ENCODE data around the gene ADAP2. TPM values are rescaled to one million over a fixed set of nuclear protein-coding genes. Genes with fewer than 3 reads are reported as not detected.
"Not testable (repeated sequence)": the region's sequence is repeated elsewhere in the genome, so short reads cannot be mapped to it uniquely, and the experiment has no call there.

ADAP2 gene
- total RNA-seq, 8 experiments from 2014 or later: 0.54 to 4.1 (median 0.94) TPM; not detected in 1

DNA sequence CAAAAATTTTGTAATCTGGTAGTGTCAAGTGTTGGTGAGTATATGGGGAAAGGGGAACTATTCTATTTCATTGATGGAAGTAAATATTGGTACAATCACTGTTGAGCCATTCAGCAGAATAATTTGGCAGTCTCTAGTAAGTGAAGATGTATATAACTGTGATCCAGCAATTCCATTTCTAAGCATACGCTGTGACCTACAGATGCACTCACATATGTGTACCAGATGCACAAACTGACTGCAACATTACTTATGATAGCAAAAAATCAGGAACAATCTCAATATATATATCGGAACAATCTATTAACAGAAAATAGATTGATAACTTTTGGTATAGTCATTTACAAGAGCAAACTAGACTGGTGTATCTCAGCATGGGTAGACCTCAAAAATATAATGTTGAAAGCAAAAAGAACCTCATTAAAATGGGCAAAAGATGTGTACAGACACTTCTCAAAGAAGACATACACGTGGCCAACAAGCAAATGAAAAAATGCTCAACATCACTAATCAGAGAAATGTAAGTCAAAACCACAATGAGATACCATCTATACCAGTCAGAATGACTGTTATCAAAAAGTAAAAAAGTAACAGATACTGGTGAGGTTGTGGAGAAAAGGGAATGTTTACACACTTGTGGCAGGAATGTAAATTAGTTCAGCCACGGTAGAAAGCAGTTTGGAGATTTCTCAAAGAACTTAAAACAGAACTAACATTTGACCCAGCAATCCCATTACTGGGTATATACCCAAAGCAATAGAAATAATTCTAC, 20.7 kb downstream of the ADAP2 start:
- 4 to 100% (median 57%) methylated on average over 2 to 4 of the region's 4 CpGs for WGBS, 10 experiments
- in situ Hi-C loops (cut with MboI; ENCODE audit: low pct_unique_long_range_greater_than_20kb in 2 of 9, low sequenced_read_pairs in 9 of 9, unreplicated experiment in 9 of 9): no loop called here
- ATAC-seq (replicated peaks in 6 of 8): peak in 1 of 8 experiments; percentile 63
- no peak overlapping the region for H3K4me3 ChIP-seq
- H3K27ac ChIP-seq: no peak overlapping the region
- no peaks in the 10 kb centered on the region for H3K4me1 ChIP-seq (replicated peaks in 1 of 2)

DNA sequence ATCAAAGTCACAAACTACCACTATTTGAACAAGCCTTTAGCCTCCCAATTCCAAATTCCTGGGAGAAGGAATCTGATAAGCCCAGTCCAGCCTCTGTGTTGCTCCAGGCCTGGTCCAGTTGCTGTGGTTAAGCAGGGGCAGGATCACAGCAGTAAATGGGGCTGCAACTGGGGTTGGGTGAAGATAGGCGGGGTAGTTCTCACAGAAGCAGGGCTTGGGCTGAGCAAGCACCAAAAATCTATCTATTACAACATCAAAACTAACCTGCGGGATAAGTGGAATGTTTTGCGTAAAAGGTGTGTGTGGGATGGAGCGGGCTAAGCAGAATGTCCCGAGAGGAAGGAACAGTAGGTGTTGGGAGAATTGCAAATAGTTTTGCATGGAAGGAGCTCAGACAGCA, 26.1 kb downstream of the ADAP2 start:
- in situ Hi-C loops (cut with MboI; ENCODE audit: low pct_unique_long_range_greater_than_20kb in 2 of 9, low sequenced_read_pairs in 9 of 9, unreplicated experiment in 9 of 9): no loop called here
- Histone ChIP-seq H3K4me1 (replicated peaks in 1 of 2) (no peaks in the 10 kb centered on the region), H3K27ac (no peak overlapping the region), H3K4me3 (no peak overlapping the region)
- no peak for ATAC-seq (replicated peaks in 6 of 8)
- WGBS, 10 experiments: 86 to 100% (median 100%) methylated on average over 1 to 4 of the region's 5 CpGs; no CpG with 5 or more reads in 5 of the 10 experiments

DNA sequence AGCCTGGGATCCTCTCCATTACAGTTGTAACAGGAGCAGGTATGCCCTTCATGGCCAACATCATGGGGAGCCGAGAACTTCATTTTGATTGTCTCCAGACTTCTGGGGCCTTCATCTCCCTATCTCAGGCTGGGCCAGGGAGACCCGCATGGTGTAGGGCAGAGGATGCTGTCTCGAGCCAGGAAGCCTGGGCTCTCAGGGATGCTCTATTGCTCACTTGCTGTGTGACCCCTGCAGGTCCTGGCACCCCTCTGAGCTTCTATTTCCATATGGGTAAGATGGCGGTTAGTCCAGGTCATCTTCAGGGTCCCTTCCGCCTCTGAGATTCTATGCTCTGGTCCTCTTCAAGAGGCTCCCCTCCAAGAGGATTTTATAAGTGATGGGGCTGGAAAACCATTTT, 28.4 kb downstream of the ADAP2 start:
- no peak overlapping the region for H3K27ac ChIP-seq
- 40 to 100% (median 100%) methylated on average over 1 to 2 of the region's 5 CpGs; no CpG with 5 or more reads in 5 of the 10 experiments for WGBS, 10 experiments
- no peak overlapping the region for H3K4me3 ChIP-seq
- in situ Hi-C loops (cut with MboI; ENCODE audit: low pct_unique_long_range_greater_than_20kb in 2 of 9, low sequenced_read_pairs in 9 of 9, unreplicated experiment in 9 of 9): no loop called here
- H3K4me1 ChIP-seq (replicated peaks in 1 of 2): no peaks in the 10 kb centered on the region
- no peak for ATAC-seq (replicated peaks in 6 of 8)

DNA sequence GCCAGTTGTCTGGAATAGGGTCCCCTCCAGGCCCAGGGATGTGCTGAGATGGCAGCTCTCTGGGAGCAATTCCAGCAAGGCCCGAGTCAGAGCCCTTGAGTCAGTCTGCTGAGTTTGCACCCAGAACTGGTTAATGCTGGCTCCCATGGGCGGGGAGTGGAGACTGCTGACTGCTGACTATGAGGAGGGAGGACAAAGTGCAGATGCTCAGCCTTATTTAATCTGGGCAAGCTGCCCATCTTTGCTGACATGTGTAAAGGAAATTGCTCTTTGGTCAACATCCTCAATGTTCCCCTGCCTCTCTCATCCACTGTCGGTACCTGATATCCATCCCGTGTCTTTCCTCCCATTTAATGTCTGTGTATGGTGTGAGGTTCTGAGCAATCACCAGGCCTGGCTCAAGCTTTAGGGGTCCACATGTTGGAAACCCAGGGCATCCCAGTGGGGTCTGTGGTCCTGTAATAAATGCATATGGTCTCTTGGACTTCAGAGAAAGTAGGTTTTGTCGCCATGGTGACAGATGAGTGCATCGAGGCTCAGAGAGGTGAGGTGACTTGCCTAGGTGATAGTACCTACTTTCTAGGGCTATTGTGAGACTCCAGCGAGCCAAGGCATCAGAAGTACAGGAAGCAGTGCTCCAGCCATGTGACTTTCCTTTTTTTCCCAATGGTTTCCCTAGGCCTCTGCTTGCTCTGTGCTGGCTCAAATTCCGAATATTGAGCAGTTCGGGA, 29.1 kb downstream of the ADAP2 start:
- Histone ChIP-seq H3K4me3 (no peak overlapping the region), H3K27ac (no peak overlapping the region), H3K4me1 (replicated peaks in 1 of 2) (no peaks in the 10 kb centered on the region)
- peak in 5 of 8 experiments; percentile 33 to 100 (median 65) for ATAC-seq (replicated peaks in 6 of 8)
- WGBS, 10 experiments: 33 to 100% (median 86%) methylated on average over 2 to 7 of the region's 9 CpGs
- in situ Hi-C loops (cut with MboI; ENCODE audit: low pct_unique_long_range_greater_than_20kb in 2 of 9, low sequenced_read_pairs in 9 of 9, unreplicated experiment in 9 of 9): no loop called here

DNA sequence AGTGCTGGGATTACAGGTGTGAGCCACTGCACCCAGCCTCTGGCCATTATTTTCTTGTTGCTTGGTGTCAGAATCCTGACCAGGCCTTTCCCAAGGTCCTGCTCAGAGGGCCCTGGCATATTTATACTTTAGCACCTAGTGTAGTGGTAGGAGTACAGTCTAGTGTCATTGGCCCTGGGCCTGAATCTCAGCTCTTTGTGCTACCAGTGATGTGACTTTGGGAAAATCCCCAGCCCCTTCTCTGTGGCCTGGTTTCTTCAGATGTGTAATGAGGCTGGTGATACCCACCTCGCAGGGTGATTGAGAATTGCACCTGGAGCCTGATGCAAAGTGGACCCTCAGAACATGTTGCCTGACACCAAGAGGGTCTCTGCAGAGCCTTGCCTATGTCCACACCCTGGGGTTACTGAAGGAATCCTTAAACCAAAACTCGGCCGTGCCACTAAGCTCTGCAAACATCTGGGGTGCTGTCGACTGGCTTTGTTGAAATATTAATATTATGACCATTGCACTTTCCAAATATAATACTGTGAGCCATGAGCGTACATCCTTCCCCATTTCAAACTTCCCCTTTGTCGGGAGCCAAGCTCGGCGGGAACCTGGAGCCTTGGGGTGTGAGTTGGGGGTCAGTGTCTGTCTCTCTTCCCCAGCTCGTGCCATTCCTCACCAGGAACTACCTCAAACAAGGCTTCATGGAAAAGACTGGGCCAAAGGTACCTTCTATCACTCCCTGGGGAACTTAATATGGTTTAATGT, 31.1 kb downstream of the ADAP2 start:
- Histone ChIP-seq H3K4me1 (replicated peaks in 1 of 2) (peaks cover 0 to 3% of the 10 kb centered on the region in 2 donors), H3K27ac (no peak overlapping the region), H3K4me3 (no peak overlapping the region)
- in situ Hi-C loops (cut with MboI; ENCODE audit: low pct_unique_long_range_greater_than_20kb in 2 of 9, low sequenced_read_pairs in 9 of 9, unreplicated experiment in 9 of 9): no loop called here
- 65 to 96% (median 85%) methylated on average over 1 to 6 of the region's 9 CpGs; no CpG with 5 or more reads in 5 of the 10 experiments for WGBS, 10 experiments
- ATAC-seq (replicated peaks in 6 of 8): no peak

DNA sequence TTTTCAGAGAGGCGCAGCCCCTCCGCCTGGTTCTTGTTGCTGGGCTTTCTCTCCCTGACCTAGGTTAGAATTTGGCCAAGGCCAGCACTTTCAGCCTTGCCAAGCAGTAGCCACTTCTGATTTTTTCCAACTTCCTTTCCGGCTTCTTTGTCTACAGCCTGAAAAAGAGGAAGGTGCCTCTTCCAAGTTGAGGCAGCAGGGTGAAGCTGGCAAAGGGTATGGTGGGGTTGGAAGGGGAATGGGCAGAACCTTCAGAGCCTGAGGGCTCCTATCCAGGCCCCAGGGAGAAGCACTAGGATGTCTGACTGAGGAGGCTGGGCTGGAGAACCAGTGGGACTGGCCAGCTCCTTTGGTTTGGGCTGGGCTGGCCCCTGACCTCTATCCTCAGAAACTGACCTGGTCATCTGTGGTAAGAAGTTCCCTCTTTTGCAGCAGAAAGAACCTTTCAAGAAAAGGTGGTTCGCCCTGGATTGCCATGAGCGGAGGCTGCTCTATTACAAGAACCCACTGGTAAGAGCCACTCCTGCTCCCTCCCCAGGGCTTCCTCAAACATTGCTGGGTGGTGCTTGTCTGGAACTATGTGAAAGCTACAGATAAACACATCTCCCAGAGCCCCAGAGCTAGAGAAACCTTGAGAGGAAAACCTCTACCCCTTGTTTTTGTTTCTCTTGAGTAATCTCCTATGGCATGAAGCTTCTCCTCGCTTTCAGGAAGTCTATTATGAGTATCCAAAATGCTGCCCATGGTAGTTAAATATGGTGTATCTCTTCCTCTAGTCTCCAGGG, 32.5 kb downstream of the ADAP2 start:
- no peak for ATAC-seq (replicated peaks in 6 of 8)
- Histone ChIP-seq H3K27ac (no peak overlapping the region), H3K4me3 (no peak overlapping the region), H3K4me1 (replicated peaks in 1 of 2) (peaks cover 0 to 3% of the 10 kb centered on the region in 2 donors)
- in situ Hi-C loops (cut with MboI; ENCODE audit: low pct_unique_long_range_greater_than_20kb in 2 of 9, low sequenced_read_pairs in 9 of 9, unreplicated experiment in 9 of 9): no loop called here
- WGBS, 10 experiments: 50 to 100% (median 95%) methylated on average over 1 to 3 of the region's 6 CpGs; no CpG with 5 or more reads in 2 of the 10 experiments

DNA sequence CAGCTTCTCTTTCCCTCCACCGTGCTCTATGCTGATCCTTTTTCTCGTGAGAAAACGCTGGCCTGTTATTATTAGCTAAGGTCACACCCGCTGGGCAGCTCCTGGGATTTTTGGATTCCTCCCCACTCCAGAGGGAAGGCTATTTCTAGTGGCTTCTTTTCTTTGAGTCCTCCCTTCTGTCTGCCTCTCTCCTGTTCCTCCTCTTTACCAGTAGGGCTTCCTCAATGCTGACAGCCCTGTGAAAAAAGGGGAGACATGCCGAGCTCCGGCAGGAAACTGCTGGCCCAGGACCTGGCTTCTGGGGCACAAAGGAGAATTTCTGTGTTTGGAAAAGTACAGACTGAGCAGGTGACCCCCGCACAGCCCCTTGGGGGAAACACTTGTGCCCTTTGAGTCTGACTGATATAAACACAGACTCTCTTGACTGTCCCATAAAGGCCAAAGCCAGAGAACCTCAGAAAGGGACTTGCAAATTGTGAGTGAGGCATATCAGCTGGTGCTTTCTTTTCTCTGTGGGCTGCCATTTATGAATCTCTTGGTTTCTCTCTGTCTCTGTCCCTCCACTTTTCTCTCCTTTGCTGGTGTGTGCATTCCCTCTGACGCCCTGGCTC, 35.1 kb downstream of the ADAP2 start:
- no peak overlapping the region for H3K4me3 ChIP-seq
- H3K27ac ChIP-seq: no peak overlapping the region
- WGBS, 10 experiments: 15 to 91% (median 49%) methylated on average over 1 to 7 of the region's 8 CpGs; no CpG with 5 or more reads in 1 of the 10 experiments
- peaks cover 0 to 3% of the 10 kb centered on the region in 2 donors for H3K4me1 ChIP-seq (replicated peaks in 1 of 2)
- in situ Hi-C loops (cut with MboI; ENCODE audit: low pct_unique_long_range_greater_than_20kb in 2 of 9, low sequenced_read_pairs in 9 of 9, unreplicated experiment in 9 of 9): no loop called here
- ATAC-seq (replicated peaks in 6 of 8): peak in 2 of 8 experiments; percentile 31 to 74

DNA sequence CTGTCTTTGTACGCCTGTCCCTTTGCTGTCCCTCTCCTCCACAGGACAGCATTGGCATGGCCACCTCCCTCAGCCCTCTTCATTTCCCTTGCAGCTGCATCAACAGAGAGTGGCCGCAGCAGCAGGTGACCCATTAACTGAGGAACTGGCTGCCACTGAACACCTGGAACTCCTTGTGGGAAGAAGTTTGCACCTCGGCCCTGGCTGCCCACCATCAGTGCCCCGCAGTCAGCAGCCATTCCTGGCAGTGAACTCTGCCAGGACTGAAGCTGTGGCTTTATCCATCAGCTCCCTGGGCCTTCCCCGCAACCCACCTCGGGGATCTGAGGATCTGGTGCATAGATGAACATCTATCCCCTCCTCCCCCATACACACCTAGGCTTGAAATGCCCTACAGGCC, 36.0 kb downstream of the ADAP2 start:
- ATAC-seq (replicated peaks in 6 of 8): no peak
- in situ Hi-C loops (cut with MboI; ENCODE audit: low pct_unique_long_range_greater_than_20kb in 2 of 9, low sequenced_read_pairs in 9 of 9, unreplicated experiment in 9 of 9): no loop called here
- H3K27ac ChIP-seq: no peak overlapping the region
- H3K4me3 ChIP-seq: no peak overlapping the region
- 70 to 100% (median 89%) methylated on average over 2 to 3 of the region's 6 CpGs; no CpG with 5 or more reads in 4 of the 10 experiments for WGBS, 10 experiments
- peaks cover 0 to 3% of the 10 kb centered on the region in 2 donors for H3K4me1 ChIP-seq (replicated peaks in 1 of 2)

DNA sequence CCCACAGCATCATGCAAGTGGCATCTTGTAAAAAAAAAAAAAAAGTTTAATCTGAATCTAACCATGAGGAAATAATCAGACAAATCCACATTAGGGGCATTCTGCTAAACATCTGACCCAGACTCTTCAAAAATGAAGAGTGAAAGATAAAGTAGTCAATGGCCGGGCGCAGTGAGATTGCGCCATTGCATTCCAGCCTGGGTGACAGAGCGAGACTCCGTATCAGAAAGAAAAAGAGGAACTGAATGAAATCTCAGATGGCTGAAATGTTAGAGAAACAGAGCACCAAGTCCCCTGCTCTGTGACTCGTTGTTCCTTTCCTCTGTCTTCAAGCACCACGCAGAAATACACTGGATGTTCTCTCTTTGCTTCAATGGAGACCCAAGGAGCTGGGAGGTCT, 36.4 kb downstream of the ADAP2 start:
- Histone ChIP-seq H3K4me3 (no peak overlapping the region), H3K27ac (no peak overlapping the region), H3K4me1 (replicated peaks in 1 of 2) (peaks cover 0 to 3% of the 10 kb centered on the region in 2 donors)
- ATAC-seq (replicated peaks in 6 of 8): no peak
- WGBS, 10 experiments: 27 to 100% (median 64%) methylated on average over 1 to 7 of the region's 7 CpGs; no CpG with 5 or more reads in 4 of the 10 experiments
- in situ Hi-C loops (cut with MboI; ENCODE audit: low pct_unique_long_range_greater_than_20kb in 2 of 9, low sequenced_read_pairs in 9 of 9, unreplicated experiment in 9 of 9): no loop called here

DNA sequence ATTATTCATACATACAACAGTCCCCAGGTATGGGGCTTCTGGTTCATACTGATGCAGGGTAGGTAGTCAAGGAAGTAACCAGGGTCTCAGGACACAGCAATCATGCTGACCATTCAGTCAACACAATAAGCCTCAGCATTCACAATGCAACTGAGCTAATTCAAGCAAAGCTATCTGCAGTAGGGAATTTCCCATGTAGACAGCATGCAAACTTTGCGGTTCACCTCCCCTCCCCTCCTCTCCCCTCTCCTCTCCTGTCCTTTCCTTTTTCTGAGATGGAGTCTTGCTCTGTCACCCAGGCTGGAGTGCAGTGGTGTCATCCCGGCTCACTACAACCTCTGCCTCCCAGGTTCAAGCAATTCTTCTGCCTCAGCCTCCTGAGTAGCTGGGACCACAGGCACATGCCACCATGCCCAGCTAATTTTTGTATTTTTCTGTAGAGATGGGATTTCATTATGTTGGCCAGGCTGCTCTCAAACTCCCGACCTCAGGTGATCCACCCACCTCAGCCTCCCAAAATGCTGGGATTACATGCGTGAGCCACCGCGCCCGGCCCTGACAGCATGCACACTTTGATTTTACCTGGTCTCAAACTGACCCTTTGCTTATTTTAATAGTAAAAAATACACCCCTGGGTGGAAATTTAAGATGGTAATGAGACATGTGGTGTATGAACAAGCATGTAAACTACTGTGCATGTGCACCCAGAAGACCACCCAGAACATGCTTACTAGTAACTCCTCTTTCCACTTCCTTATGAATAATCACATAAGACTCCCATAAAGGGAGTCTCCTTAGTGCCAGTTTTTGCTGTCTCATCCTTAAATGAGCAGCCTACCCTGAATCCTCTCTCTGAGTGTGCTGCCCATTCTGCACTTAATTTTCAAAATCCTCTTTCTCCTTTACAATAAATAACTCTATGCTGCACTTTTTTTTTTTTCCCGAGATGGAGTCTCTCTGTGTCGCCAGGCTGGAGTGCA, 39.8 kb downstream of the ADAP2 start:
- no peak overlapping the region for H3K27ac ChIP-seq
- H3K4me3 ChIP-seq: no peak overlapping the region
- 50 to 89% (median 73%) methylated on average over 1 to 7 of the region's 9 CpGs; no CpG with 5 or more reads in 1 of the 10 experiments for WGBS, 10 experiments
- in situ Hi-C loops (cut with MboI; ENCODE audit: low pct_unique_long_range_greater_than_20kb in 2 of 9, low sequenced_read_pairs in 9 of 9, unreplicated experiment in 9 of 9): no loop called here
- H3K4me1 ChIP-seq (replicated peaks in 1 of 2): peaks cover 0 to 1% of the 10 kb centered on the region in 2 donors
- ATAC-seq (replicated peaks in 6 of 8): peak in 6 of 8 experiments; percentile 19 to 93 (median 54)

DNA sequence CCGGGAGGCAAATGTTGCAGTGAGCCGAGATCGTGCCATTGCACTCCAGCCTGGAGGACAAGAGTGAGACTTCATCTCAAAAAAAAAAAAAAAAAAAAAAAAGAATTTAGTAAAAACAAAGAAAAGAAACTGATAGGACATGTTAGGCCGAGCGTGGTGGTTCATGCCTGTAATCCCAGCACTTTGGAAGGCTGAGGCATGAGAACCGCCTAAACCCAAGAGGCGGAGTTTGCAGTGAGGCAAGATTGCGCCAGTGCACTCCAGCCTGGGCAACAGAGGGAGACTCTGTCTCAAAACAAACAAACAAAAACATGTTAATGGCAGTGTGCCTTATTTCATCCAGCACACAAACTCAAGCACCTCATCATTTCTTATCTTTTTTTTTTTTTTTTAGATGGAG, 42.6 kb downstream of the ADAP2 start:
- 89 to 100% (median 94%) methylated on average over 2 to 8 of the region's 8 CpGs; no CpG with 5 or more reads in 1 of the 10 experiments for WGBS, 10 experiments
- in situ Hi-C loops (cut with MboI; ENCODE audit: low pct_unique_long_range_greater_than_20kb in 2 of 9, low sequenced_read_pairs in 9 of 9, unreplicated experiment in 9 of 9): not testable (repeated sequence)

More for the DNA sequence above, 42.6 kb downstream of the ADAP2 start:
- not testable (repeated sequence) for H3K4me1 ChIP-seq (replicated peaks in 1 of 2); H3K4me3 ChIP-seq; ATAC-seq (replicated peaks in 6 of 8); H3K27ac ChIP-seq

Measured in motor neuron (in vitro differentiated cells).